ENCODE measurements around the gene MTERF4.

- TF ChIP-seq CTCF (conservative IDR thresholded peaks at IDR 0.05; ENCODE audit: low read length) (no peak), EZH2phosphoT487 (IDR thresholded peaks at IDR 0.05; ENCODE audit: borderline replicate concordance) (no peak)
These were observed 28.7 kb downstream of the MTERF4 start for GRCh38 chr2:241073166-241074064.
